CD14-positive monocyte (primary cell): ENCODE measurements around the gene EPB41. TPM values are rescaled to one million over a fixed set of nuclear protein-coding genes. Genes with fewer than 3 reads are reported as not detected.
"Not testable (repeated sequence)": the region's sequence is repeated elsewhere in the genome, so short reads cannot be mapped to it uniquely, and the experiment has no call there.

Source experiments
- DNase-seq, 3 donors: peaks; one replicate each; pipeline ENCODE4 v3.0.0-alpha.2; 2011 to 2022
- H2AFZ ChIP-seq: 2 replicates; pipeline ENCODE4 v1.6.0; 2012; ENCODE audit warnings: mild to moderate bottlenecking, low read depth, low read length, inconsistent platforms; ENCODE audit not compliant: insufficient read depth, poor library complexity, severe bottlenecking
- H3K27ac ChIP-seq, 2 donors: 1 replicate in 1 of 2; 2 replicates in 1 of 2; pipeline ENCODE4 v1.5.1; 2012 to 2013; ENCODE audit warnings: low read length in 2 of 2, control low read depth in 1 of 2, inconsistent platforms in 1 of 2, low read depth in 1 of 2, mild to moderate bottlenecking in 1 of 2
- H3K27me3 ChIP-seq, 2 donors: one replicate each; pipeline versions ENCODE4 v1.6.0 to v1.6.1; 2011 to 2013; ENCODE audit warnings: low read length in 2 of 2; ENCODE audit not compliant: control insufficient read depth in 2 of 2, insufficient read depth in 2 of 2
- H3K36me3 ChIP-seq, 2 donors: replicated peaks in 1 of 2; 1 replicate in 1 of 2; 2 replicates in 1 of 2; pipeline versions ENCODE4 v1.5.1 to v1.6.1; 2012 to 2013; ENCODE audit warnings: low read length in 2 of 2, control low read depth in 1 of 2, inconsistent platforms in 1 of 2, mild to moderate bottlenecking in 1 of 2; ENCODE audit not compliant: insufficient read depth in 2 of 2, control insufficient read depth in 1 of 2
- H3K4me1 ChIP-seq, 2 donors: 1 replicate in 1 of 2; 2 replicates in 1 of 2; pipeline versions ENCODE4 v1.5.1 to v1.6.1; 2012 to 2013; ENCODE audit warnings: low read length in 2 of 2, control low read depth in 1 of 2, inconsistent platforms in 1 of 2, mild to moderate bottlenecking in 1 of 2, moderate library complexity in 1 of 2; ENCODE audit not compliant: insufficient read depth in 2 of 2, control insufficient read depth in 1 of 2
- H3K4me2 ChIP-seq: replicated peaks from 2 replicates; pipeline ENCODE3; 2012; ENCODE audit warnings: low read length, moderate library complexity, mild to moderate bottlenecking; ENCODE audit not compliant: poor library complexity, severe bottlenecking; ENCODE audit errors: extremely low read depth
- H3K4me3 ChIP-seq, 3 experiments: fragments of 200-600 bp in 1 of 3; sonication (generic) in 1 of 3; replicated peaks in 1 of 3; 1 replicate in 2 of 3; 2 replicates in 1 of 3; pipeline ENCODE4 v1.5.1; 2011 to 2013; ENCODE audit warnings: low read length in 3 of 3, mild to moderate bottlenecking in 3 of 3, control low read depth in 2 of 3, low read depth in 2 of 3, inconsistent platforms in 1 of 3, moderate library complexity in 1 of 3
- H3K79me2 ChIP-seq: 2 replicates; pipeline ENCODE4 v1.6.0; 2012; ENCODE audit warnings: mild to moderate bottlenecking, control low read depth, inconsistent platforms, low read length, moderate library complexity; ENCODE audit not compliant: insufficient read depth
- H3K9ac ChIP-seq: 2 replicates; pipeline ENCODE4 v1.6.0; 2017; ENCODE audit warnings: low read length, mild to moderate bottlenecking; ENCODE audit not compliant: insufficient read depth, poor library complexity, severe bottlenecking
- H3K9me3 ChIP-seq, 2 donors: replicated peaks in 1 of 2; 1 replicate in 1 of 2; 2 replicates in 1 of 2; pipeline versions ENCODE4 v1.5.1 to v1.6.1; 2012 to 2013; ENCODE audit warnings: low read length in 2 of 2, control low read depth in 1 of 2; ENCODE audit not compliant: control insufficient read depth in 1 of 2, insufficient read depth in 1 of 2
- H4K20me1 ChIP-seq: 2 replicates; pipeline ENCODE4 v1.6.0; 2012; ENCODE audit warnings: mild to moderate bottlenecking, low read length, control low read depth, moderate library complexity; ENCODE audit not compliant: insufficient read depth
- H3K27ac Mint-ChIP-seq, 7 donors: one replicate each; pipeline ENCODE4 v1.8.0; 2020; ENCODE audit warnings: mild to moderate bottlenecking in 7 of 7, mixed read lengths in 7 of 7, moderate library complexity in 6 of 7, inconsistent platforms in 2 of 7
- H3K27me3 Mint-ChIP-seq, 3 donors: one replicate each; pipeline ENCODE4 v1.8.0; 2021 to 2022; ENCODE audit warnings: low read depth in 3 of 3, mild to moderate bottlenecking in 3 of 3, mixed read lengths in 3 of 3, moderate library complexity in 3 of 3, inconsistent platforms in 1 of 3
- H3K36me3 Mint-ChIP-seq, 2 donors: one replicate each; pipeline ENCODE4 v1.8.0; 2020; ENCODE audit warnings: mixed read lengths in 2 of 2, inconsistent platforms in 1 of 2, mild to moderate bottlenecking in 1 of 2
- H3K4me1 Mint-ChIP-seq: one replicate; pipeline ENCODE4 v1.8.0; 2020; ENCODE audit warnings: mild to moderate bottlenecking, mixed read lengths
- H3K4me3 Mint-ChIP-seq, 2 donors: one replicate each; pipeline ENCODE4 v1.8.0; 2020; ENCODE audit warnings: mild to moderate bottlenecking in 2 of 2, mixed read lengths in 2 of 2, moderate library complexity in 1 of 2
- H3K9me3 Mint-ChIP-seq, 7 donors: one replicate each; pipeline ENCODE4 v1.8.0; 2020 to 2022; ENCODE audit warnings: mixed read lengths in 7 of 7, mild to moderate bottlenecking in 6 of 7, moderate library complexity in 6 of 7, inconsistent platforms in 2 of 7
- WGBS: methylation state at CpG from one replicate; pipeline ENCODE4 v1.1.5; 2013; ENCODE audit warnings: missing lambda C conversion rate; ENCODE audit not compliant: insufficient coverage; 5-methylcytosine and 5-hydroxymethylcytosine counted together
- intact Hi-C, 2 donors: fragments of 100-400 bp; cut with micrococcal nuclease; formaldehyde crosslinking; loops; one replicate each; pipeline versions ENCODE4 v1.15.0 to v1.15.1; 2023
- polyA plus RNA-seq, 3 donors: library from polyadenylated mRNA; depleted of rRNA in 1 of 3; unstranded in 2 of 3; stranded (reverse) in 1 of 3; fragments of 300-500 nt in 2 of 3; fragments of >200 nt in 1 of 3; fragmentation: Illumina TruSeq in 2 of 3; gene quantifications; 1 replicate in 2 of 3; 2 replicates in 1 of 3; pipeline ENCODE4 v1.2.3, GENCODE V29; 2012 to 2021
- TF ChIP-seq, protein P1 (sequence below): fragments of 200-600 bp; IDR thresholded peaks from one replicate; pipeline ENCODE4 v1.8.0; 2022; ENCODE audit warnings: antibody characterized with exemption, mild to moderate bottlenecking

EPB41 gene
- polyA plus RNA-seq, 3 donors = 11.3 to 19.4 (median 18.9) TPM

DNA sequence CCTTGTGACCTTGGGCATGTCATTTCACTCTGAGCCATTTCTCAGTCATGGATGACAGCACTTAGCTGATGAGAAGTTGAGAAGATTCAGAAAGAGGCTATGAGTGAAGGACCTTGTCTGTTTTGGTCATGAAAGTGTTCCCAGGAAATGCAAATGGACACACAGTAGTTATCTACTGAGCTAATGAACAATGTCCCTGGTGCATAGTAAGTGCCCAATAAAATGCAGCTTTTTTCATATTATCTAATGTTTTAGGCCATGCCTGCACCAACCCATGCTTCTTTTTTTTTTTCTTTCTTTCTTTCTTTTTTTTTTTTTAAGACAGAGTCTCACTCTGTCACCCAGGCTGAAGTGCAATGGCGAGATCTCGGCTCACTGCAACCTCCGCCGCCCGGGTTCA lies 44.4 kb upstream of the EPB41 start:
- no peak overlapping the region for H3K27ac ChIP-seq
- intact Hi-C loops = loop anchor here in 1 of 2 donors (10.0 kb wide), 2 partner anchors 225 to 515 kb away; partner anchors contain the start of genes RNU11 and TAF12
- WGBS = 96% methylated on average over 5 of the region's 5 CpGs

DNA sequence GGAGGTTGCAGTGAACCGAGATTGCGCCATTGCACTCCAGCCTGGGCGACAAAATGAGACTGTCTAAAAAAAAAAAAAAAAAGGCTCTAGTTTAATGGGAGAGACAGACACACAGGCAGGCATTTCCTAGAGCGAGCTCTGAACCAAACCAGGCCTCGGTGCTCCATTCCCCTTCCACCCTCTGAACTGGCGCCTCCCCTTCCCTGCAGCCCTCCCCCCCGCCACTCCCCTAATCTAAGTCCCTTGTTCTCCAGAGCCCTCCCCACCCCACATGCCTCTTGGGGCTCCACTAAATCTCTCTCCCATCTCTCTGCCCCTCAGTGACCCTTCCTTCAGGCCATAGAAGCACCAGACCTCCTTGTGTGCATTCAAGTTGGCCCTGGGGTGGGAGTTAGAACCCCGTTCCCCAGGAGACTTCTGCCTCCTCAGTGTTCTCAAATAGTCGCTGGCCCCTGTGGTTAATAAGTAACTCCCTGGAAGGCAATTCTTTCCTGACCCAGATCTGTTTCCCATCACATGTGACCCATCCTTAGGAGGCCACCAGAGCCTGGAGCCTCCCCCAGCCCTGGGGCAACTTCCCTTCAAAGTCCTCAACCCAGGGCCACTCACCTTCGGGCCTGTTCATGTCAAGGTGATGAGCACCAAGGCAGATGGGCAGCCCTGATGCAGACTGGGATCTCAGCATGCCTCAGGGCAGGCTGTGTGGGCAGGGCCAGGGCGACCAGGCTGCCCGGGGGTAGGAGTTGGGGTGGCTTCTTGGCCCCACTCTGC lies 42.6 kb upstream of the EPB41 start:
- Mint-ChIP-seq H3K9me3 (peaks cover 0 to 2% (median 0%) of the 10 kb centered on the region in 7 donors), H3K27me3 (peaks cover 3 to 7% (median 7%) of the 10 kb centered on the region in 3 donors), H3K4me3 (no peak overlapping the region), H3K27ac (peak overlapping the region in 1 of 7 donors; percentile 69), H3K4me1 (peaks cover 12% of the 10 kb centered on the region), H3K36me3 (no peaks in the 10 kb centered on the region)
- no peaks in the 10 kb centered on the region for H3K27me3 ChIP-seq
- intact Hi-C loops = loop anchor here in 1 of 2 donors (10.0 kb wide), 2 partner anchors 227 to 517 kb away; partner anchors contain the start of genes RNU11 and TAF12
- no peaks in the 10 kb centered on the region for H3K79me2 ChIP-seq
- no peak overlapping the region for H3K4me3 ChIP-seq
- H4K20me1 ChIP-seq = no peaks in the 10 kb centered on the region
- H3K27ac ChIP-seq = no peak overlapping the region
- H3K9me3 ChIP-seq = no peaks in the 10 kb centered on the region
- DNase-seq = no peak
- H3K9ac ChIP-seq = no peak overlapping the region
- H3K4me2 ChIP-seq = no peak overlapping the region
- TF ChIP-seq, protein P1, sequence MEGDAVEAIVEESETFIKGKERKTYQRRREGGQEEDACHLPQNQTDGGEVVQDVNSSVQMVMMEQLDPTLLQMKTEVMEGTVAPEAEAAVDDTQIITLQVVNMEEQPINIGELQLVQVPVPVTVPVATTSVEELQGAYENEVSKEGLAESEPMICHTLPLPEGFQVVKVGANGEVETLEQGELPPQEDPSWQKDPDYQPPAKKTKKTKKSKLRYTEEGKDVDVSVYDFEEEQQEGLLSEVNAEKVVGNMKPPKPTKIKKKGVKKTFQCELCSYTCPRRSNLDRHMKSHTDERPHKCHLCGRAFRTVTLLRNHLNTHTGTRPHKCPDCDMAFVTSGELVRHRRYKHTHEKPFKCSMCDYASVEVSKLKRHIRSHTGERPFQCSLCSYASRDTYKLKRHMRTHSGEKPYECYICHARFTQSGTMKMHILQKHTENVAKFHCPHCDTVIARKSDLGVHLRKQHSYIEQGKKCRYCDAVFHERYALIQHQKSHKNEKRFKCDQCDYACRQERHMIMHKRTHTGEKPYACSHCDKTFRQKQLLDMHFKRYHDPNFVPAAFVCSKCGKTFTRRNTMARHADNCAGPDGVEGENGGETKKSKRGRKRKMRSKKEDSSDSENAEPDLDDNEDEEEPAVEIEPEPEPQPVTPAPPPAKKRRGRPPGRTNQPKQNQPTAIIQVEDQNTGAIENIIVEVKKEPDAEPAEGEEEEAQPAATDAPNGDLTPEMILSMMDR = no peak
- no peaks in the 10 kb centered on the region for H3K36me3 ChIP-seq
- H3K4me1 ChIP-seq = peaks cover 14 to 17% of the 10 kb centered on the region in 2 donors
- 91% methylated on average over 10 of the region's 12 CpGs for WGBS
- H2AFZ ChIP-seq = no peak overlapping the region

More for the DNA sequence above, 44.4 kb upstream of the EPB41 start:
- H3K27ac Mint-ChIP-seq = no peak overlapping the region
- Histone ChIP-seq H2AFZ (no peak overlapping the region), H3K4me1 (peaks cover 6 to 7% of the 10 kb centered on the region in 2 donors), H3K9ac (no peak overlapping the region), H3K9me3 (no peaks in the 10 kb centered on the region), H3K79me2 (no peaks in the 10 kb centered on the region), H3K4me2 (no peak overlapping the region), H3K4me3 (no peak overlapping the region), H3K27me3 (no peaks in the 10 kb centered on the region), H4K20me1 (no peaks in the 10 kb centered on the region), H3K36me3 (no peaks in the 10 kb centered on the region)
- peaks cover 8 to 15% (median 9%) of the 10 kb centered on the region in 3 donors for H3K27me3 Mint-ChIP-seq
- H3K4me3 Mint-ChIP-seq = no peak overlapping the region
- H3K36me3 Mint-ChIP-seq = no peaks in the 10 kb centered on the region
- DNase-seq = no peak
- H3K9me3 Mint-ChIP-seq = peaks cover 0 to 4% (median 0%) of the 10 kb centered on the region in 7 donors
- peaks cover 1% of the 10 kb centered on the region for H3K4me1 Mint-ChIP-seq
- TF ChIP-seq, protein P1 = no peak

DNA sequence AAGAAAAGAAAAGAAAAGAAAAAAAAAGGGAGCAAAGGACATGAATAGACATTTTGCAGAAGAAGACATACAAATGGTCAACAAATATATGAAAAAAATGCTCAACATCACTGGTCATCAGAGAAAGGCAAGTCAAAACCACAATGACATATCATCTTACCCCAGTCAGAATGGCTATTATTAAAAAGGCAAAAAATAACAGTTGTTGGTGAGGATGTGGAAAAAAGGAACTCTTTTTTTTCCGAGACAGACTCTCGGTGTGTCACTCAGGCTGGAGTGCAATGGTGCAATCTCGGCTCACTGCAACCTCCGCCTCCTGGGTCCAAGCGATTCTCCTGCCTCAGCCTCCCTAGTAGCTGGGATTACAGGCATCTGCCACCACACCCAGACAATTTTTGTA lies 39.2 kb upstream of the EPB41 start:
- intact Hi-C loops = loop anchor here (5.0 to 10.0 kb wide), 5 partner anchors 88 to 520 kb away; partner anchors contain the start of genes RNU11 (in 1 of the 2), TAF12 (in 1 of the 2) and YTHDF2 (in 1 of the 2)
- not testable (repeated sequence) for H3K9me3 ChIP-seq, H3K9me3 Mint-ChIP-seq, H3K27me3 ChIP-seq, H3K36me3 ChIP-seq, H3K4me3 ChIP-seq, H3K27me3 Mint-ChIP-seq, H4K20me1 ChIP-seq, H3K9ac ChIP-seq, H3K4me3 Mint-ChIP-seq, H3K79me2 ChIP-seq, H3K36me3 Mint-ChIP-seq, H3K4me2 ChIP-seq, H2AFZ ChIP-seq
- H3K27ac Mint-ChIP-seq = peak overlapping the region in 5 of 7 donors; percentile 54 to 84 (median 74)
- H3K4me1 Mint-ChIP-seq = peaks cover 13% of the 10 kb centered on the region
- 0% methylated on average over 5 of the region's 5 CpGs for WGBS
- Histone ChIP-seq H3K27ac (peak overlapping the region in 1 of 2 donors; percentile 17), H3K4me1 (peaks cover 14 to 17% of the 10 kb centered on the region in 2 donors)
- DNase-seq = peak; percentile 70 to 80 (median 78)
